K562 (cell line): ENCODE results near the gene ENOSF1. TPM values are rescaled to one million over a fixed set of nuclear protein-coding genes. Genes with fewer than 3 reads are reported as not detected.

ENCODE experiments used
- ARID1B ChIP-seq: fragments of 450-650 bp; IDR thresholded peaks from 2 replicates; pipeline ENCODE4 v1.6.1; 2016; ENCODE audit warnings: antibody characterized with exemption, mild to moderate bottlenecking, inconsistent platforms
- DACH1 ChIP-seq: fragments of 450-650 bp; IDR thresholded peaks from 2 replicates; pipeline ENCODE4 v1.6.1; 2018; ENCODE audit not compliant: partially characterized antibody
- DLX4 ChIP-seq: fragments of 250-450 bp; sonication (Bioruptor Pico); IDR thresholded peaks from 2 replicates; pipeline ENCODE4 v1.6.1; 2021; ENCODE audit warnings: mild to moderate bottlenecking
- DMBX1 ChIP-seq: fragments of 250-450 bp; sonication (Bioruptor Pico); IDR thresholded peaks from 2 replicates; pipeline ENCODE4 v1.8.0; 2022; ENCODE audit warnings: inconsistent platforms, mild to moderate bottlenecking, moderate library complexity, borderline replicate concordance
- DNMT1 ChIP-seq: fragments of 450-650 bp; IDR thresholded peaks from 2 replicates; pipeline ENCODE4 v1.6.1; 2016; ENCODE audit warnings: antibody characterized with exemption, mild to moderate bottlenecking
- ELK3 ChIP-seq: fragments of 450-650 bp; formaldehyde crosslinking; IDR thresholded peaks from 2 replicates; pipeline ENCODE4 v1.4.0; 2020; ENCODE audit warnings: mild to moderate bottlenecking
- FOXO4 ChIP-seq: fragments of 450-650 bp; formaldehyde crosslinking; IDR thresholded peaks from 2 replicates; pipeline ENCODE4 v1.4.0; 2020; ENCODE audit warnings: mild to moderate bottlenecking, moderate library complexity
- GABPB1 ChIP-seq: sonication (generic); formaldehyde crosslinking; IDR thresholded peaks from 2 replicates; pipeline ENCODE4 v1.8.0; 2022; ENCODE audit warnings: mild to moderate bottlenecking, missing genetic modification reagents
- HEY1 ChIP-seq: fragments of 250-450 bp; sonication (Bioruptor Pico); IDR thresholded peaks from 2 replicates; pipeline ENCODE4 v1.5.0; 2020; ENCODE audit warnings: mild to moderate bottlenecking, moderate library complexity, borderline replicate concordance
- HNRNPK ChIP-seq: fragments of 200-400 bp; formaldehyde crosslinking; IDR thresholded peaks from one replicate; pipeline ENCODE4 v1.6.1; 2018; ENCODE audit warnings: mild to moderate bottlenecking, low read depth, low read length; ENCODE audit not compliant: poor library complexity, severe bottlenecking
- KLF6 ChIP-seq: fragments of 250-450 bp; sonication (Bioruptor Pico); IDR thresholded peaks from 2 replicates; pipeline ENCODE4 v1.4.0; 2020; ENCODE audit warnings: mild to moderate bottlenecking, moderate library complexity, borderline replicate concordance
- MTA1 ChIP-seq: fragments of 450-650 bp; IDR thresholded peaks from 2 replicates; pipeline ENCODE4 v1.6.1; 2017; ENCODE audit warnings: borderline replicate concordance
- PTBP1 ChIP-seq: fragments of 200-400 bp; formaldehyde crosslinking; IDR thresholded peaks from 2 replicates; pipeline ENCODE4 v1.6.1; 2017; ENCODE audit warnings: low read depth, low read length
- RBFOX2 ChIP-seq: fragments of 200-400 bp; formaldehyde crosslinking; IDR thresholded peaks from 2 replicates; pipeline ENCODE4 v1.6.1; 2017; ENCODE audit warnings: low read depth, mild to moderate bottlenecking, low read length, moderate library complexity
- SNRNP70 ChIP-seq: fragments of 200-400 bp; formaldehyde crosslinking; optimal IDR thresholded peaks from 2 replicates; pipeline ENCODE3; 2017; ENCODE audit warnings: low read depth, low read length
- SREBF1 ChIP-seq: fragments of 150-350 bp; IDR thresholded peaks from 2 replicates; pipeline ENCODE4 v1.6.1; 2014; ENCODE audit warnings: antibody characterized with exemption, low read depth, low read length, borderline replicate concordance
- ZNF274 ChIP-seq: IDR thresholded peaks from 2 replicates; pipeline ENCODE4 v1.6.1; 2011; ENCODE audit warnings: low read depth, mild to moderate bottlenecking, low read length, moderate library complexity, borderline replicate concordance
- ZNF408 ChIP-seq: fragments of 250-450 bp; sonication (Bioruptor Pico); IDR thresholded peaks from 2 replicates; pipeline ENCODE4 v1.4.0; 2020; ENCODE audit warnings: low read depth, mild to moderate bottlenecking, moderate library complexity
- ZNF780A ChIP-seq: fragments of 250-450 bp; sonication (Bioruptor Pico); IDR thresholded peaks from 2 replicates; pipeline ENCODE4 v1.5.0; 2021; ENCODE audit warnings: mild to moderate bottlenecking
- polyA plus RNA-seq, 8 experiments: library from polyadenylated mRNA; depleted of rRNA in 4 of 8; stranded (reverse) in 5 of 8; unstranded in 3 of 8; fragments of >200 nt; fragmentation: Nextera tagmentation in 2 of 8; fragmentation: Illumina TruSeq in 1 of 8; extraction: Ambion mirVana in 2 of 8; extraction: Trizol in 1 of 8; gene quantifications; 2 replicates each; pipeline versions ENCODE4 v1.2.1 to v1.2.3, GENCODE V29; 2011 to 2014; ENCODE audit warnings: inconsistent platforms in 1 of 8, missing spikeins in 1 of 8
- total RNA-seq, 7 experiments: library from RNA; depleted of rRNA in 6 of 7; stranded (reverse); fragments of >200 nt in 6 of 7; fragmentation: Illumina TruSeq in 2 of 7; extraction: Trizol in 2 of 7; gene quantifications; 2 replicates each; pipeline versions ENCODE4 v1.2.1 to v1.2.3, GENCODE V29; 2011 to 2021; ENCODE audit warnings: low replicate concordance in 1 of 7
- TF ChIP-seq, protein P1 (sequence below), 2 experiments: IDR thresholded peaks in 1 of 2; conservative IDR thresholded peaks in 1 of 2; 2 replicates each; pipeline ENCODE4 v1.6.1; 2016; ENCODE audit warnings: low read depth in 2 of 2, mild to moderate bottlenecking in 1 of 2, missing compliant biosample characterization in 1 of 2, missing genetic modification characterization in 1 of 2, moderate library complexity in 1 of 2
- TF ChIP-seq, protein P2 (sequence below): fragments of 450-650 bp; IDR thresholded peaks from 2 replicates; pipeline ENCODE4 v1.6.1; 2018; ENCODE audit warnings: mild to moderate bottlenecking, low read depth; ENCODE audit not compliant: partially characterized antibody

Gene ENOSF1
- total and polyA plus RNA-seq, 9 of the 15 experiments (the other 6 are each of a cell fraction or from before 2014, with no cell fraction given) = 15.5 to 66.4 (median 46.5) TPM

DNA sequence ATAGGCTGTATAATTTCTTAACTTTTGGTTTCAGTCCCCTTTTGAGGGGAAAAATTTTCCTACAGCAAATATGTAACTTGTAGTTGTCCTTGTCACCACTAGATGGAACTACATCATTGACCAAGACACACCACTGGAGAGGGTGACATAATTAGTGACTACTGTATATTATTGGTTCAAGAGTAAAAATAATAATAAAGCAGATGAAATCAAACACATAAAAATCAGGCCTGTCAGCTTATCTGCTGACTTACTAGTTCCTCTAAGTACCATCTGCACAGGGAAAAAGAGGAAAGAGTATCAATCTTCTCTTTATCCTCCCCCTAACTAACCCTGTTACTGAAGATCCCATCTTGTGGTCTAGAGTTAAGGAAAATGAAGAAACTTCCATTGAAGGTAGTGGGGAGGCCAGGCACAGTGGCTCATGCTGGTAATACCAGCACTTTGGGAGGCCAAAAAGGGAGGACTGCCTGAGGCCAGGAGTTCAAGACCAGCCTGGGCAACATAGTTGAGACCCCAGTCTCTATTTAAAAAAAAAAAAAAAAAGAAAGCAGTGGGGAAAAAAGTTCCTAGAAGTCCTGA lies 29.6 kb upstream of the ENOSF1 start (continued):
- no peak for TF ChIP-seq HNRNPK
- no peak for TF ChIP-seq SNRNP70
- TF ChIP-seq HEY1 (CRISPR knock-in tag) = no peak; the same call in 1 of the 2 replicates
- TF ChIP-seq, protein P1, sequence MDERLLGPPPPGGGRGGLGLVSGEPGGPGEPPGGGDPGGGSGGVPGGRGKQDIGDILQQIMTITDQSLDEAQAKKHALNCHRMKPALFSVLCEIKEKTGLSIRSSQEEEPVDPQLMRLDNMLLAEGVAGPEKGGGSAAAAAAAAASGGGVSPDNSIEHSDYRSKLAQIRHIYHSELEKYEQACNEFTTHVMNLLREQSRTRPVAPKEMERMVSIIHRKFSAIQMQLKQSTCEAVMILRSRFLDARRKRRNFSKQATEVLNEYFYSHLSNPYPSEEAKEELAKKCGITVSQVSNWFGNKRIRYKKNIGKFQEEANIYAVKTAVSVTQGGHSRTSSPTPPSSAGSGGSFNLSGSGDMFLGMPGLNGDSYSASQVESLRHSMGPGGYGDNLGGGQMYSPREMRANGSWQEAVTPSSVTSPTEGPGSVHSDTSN (CRISPR knock-in tag; IDR thresholded peaks at IDR 0.05; ENCODE audit: low read depth) = no peak
- TF ChIP-seq, protein P1 (tag; conservative IDR thresholded peaks at IDR 0.05; ENCODE audit: low read depth) = peak; percentile 28; the same call in 1 of the 2 replicates
- no peak for TF ChIP-seq ELK3 (CRISPR knock-in tag)
- TF ChIP-seq PTBP1 = no peak
- TF ChIP-seq FOXO4 = no peak
- TF ChIP-seq ZNF408 (CRISPR knock-in tag) = no peak
- TF ChIP-seq SREBF1 = no peak
- TF ChIP-seq DMBX1 = no peak
- TF ChIP-seq DACH1 = peak; percentile 73
- no peak; the same call in none of the 2 replicates for TF ChIP-seq GABPB1 (CRISPR knock-in tag)
- TF ChIP-seq KLF6 (CRISPR knock-in tag) = no peak
- TF ChIP-seq ZNF274 = no peak
- no peak for TF ChIP-seq RBFOX2
- TF ChIP-seq ARID1B = peak; percentile 21; the same call in 1 of the 2 replicates
- no peak for TF ChIP-seq DLX4 (CRISPR knock-in tag)
- no peak for TF ChIP-seq ZNF780A (CRISPR knock-in tag)
- TF ChIP-seq DNMT1 = no peak
- TF ChIP-seq, protein P2, sequence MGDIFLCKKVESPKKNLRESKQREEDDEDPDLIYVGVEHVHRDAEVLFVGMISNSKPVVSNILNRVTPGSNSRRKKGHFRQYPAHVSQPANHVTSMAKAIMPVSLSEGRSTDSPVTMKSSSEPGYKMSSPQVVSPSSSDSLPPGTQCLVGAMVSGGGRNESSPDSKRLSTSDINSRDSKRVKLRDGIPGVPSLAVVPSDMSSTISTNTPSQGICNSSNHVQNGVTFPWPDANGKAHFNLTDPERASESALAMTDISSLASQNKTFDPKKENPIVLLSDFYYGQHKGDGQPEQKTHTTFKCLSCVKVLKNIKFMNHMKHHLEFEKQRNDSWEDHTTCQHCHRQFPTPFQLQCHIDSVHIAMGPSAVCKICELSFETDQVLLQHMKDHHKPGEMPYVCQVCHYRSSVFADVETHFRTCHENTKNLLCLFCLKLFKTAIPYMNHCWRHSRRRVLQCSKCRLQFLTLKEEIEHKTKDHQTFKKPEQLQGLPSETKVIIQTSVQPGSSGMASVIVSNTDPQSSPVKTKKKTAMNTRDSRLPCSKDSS = no peak
- TF ChIP-seq MTA1 = peak; percentile 77; the same call in 1 of the 2 replicates
